GM12872 (cell line): ENCODE results near the gene ILK.

Experiments used
- CTCF ChIP-seq: IDR thresholded peaks from 3 replicates; pipeline ENCODE4 v1.5.1; 2011; ENCODE audit warnings: low read depth, mild to moderate bottlenecking, low read length, moderate library complexity; ENCODE audit not compliant: insufficient read depth

ILK gene

GRCh38 chr11:6588018-6588417 is 15.6 kb upstream of the ILK start:
- TF ChIP-seq CTCF, result no peak

GRCh38 chr11:6594142-6594768 is 9.3 kb upstream of the ILK start:
- no peak for TF ChIP-seq CTCF

- TF ChIP-seq CTCF, result no peak
Measured at GRCh38 chr11:6596239-6596877, 7.2 kb upstream of the ILK start.

GRCh38 chr11:6598555-6598954 is 5.0 kb upstream of the ILK start:
- no peak for TF ChIP-seq CTCF

- TF ChIP-seq CTCF, result no peak
Measured at GRCh38 chr11:6599449-6599848, 4.1 kb upstream of the ILK start.

GRCh38 chr11:6599881-6600390 is 3.6 kb upstream of the ILK start:
- TF ChIP-seq CTCF, result no peak

GRCh38 chr11:6601041-6601461 is 2.5 kb upstream of the ILK start:
- no peak for TF ChIP-seq CTCF
